ENCODE results near the gene LMF1. TPM values are rescaled to one million over a fixed set of nuclear protein-coding genes. Genes with fewer than 3 reads are reported as not detected.

LMF1 gene
- total RNA-seq, 2 donors from 2014 or later, result 12.3 to 17.8 TPM

DNA sequence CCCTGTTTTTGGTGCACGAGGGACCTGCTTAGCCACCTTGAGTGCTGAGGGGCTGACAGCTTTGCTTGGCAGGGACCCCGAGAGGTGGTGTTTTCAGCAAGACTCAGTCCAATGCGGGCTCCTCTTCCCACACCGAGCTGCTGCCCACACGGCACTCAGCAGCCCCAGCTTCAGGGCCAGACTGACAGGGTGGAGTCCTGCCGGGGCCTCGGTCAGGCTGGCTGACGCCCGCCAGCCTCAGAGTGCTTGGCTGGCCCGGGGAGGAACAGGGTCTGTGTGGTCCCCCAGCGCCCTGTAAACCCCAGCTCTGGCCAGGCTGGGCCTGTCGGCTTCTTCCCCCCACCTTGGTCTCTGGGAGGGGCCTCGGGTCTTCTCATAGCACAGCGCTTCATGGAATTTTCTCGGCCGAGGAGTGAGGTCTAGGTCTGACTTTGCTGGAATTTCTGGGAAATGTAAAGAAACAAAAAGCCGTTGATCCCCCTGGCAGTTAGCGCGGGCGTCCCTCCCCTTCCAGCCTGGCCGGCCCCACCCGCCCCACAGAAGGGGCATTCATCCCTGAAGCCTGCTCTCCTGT is 13.4 kb upstream of the LMF1 start:
- ATAC-seq (replicated peaks), result no peak
- Mint-ChIP-seq H3K27me3 (no peaks in the 10 kb centered on the region), H3K27ac (no peak overlapping the region), H3K4me3 (no peak overlapping the region), H3K36me3 (ENCODE audit: low read depth) (no peaks in the 10 kb centered on the region), H3K4me1 (no peaks in the 10 kb centered on the region), H3K9me3 (no peaks in the 10 kb centered on the region)

DNA sequence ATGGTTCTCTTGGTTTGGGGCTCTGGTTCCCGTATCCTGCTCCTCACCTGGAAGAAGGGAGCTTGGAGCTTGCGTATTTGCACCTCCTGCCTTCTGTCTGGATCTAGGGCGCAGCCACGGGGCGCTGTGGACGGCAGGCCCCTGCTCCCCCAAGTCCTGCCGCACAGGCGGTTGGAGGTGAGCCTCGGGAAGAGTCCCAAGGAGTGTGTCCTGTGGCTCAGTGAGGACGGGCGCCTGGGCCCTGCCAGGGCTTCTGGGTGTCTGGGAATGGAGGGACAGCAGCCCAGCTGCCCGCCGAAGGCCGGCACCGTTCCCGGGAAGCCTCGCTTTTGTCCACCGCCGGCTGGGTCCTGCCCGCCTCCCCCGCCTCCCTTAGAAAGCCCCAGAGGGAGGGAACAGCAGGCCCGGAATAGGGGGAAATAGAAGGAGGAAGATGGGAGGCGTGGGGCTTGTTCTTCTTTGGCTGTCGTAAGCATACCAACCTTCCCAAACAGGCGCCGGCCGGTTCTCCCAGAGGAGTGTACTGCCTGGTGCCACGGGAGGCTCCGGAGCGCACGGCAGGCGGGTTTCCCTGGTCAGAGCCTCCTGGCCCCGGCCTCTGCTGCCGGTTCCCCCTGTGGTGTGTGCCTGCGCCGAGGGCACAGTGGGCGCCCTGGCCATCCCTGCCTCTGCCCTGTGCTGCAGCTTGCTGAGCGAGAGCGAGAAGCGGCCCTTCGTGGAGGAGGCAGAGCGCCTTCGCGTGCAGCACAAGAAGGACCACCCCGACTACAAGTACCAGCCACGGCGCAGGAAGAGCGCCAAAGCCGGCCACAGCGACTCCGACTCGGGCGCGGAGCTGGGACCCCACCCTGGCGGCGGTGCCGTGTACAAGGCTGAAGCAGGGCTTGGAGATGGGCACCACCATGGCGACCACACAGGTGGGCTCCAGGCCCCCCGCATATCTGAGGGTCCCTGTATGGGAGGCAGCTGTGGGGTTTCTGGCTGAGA is 12.6 kb upstream of the LMF1 start:
- ATAC-seq (replicated peaks), result no peak
- Mint-ChIP-seq H3K4me1 (no peaks in the 10 kb centered on the region), H3K27ac (no peak overlapping the region), H3K4me3 (peak overlapping the region; percentile 54), H3K9me3 (no peaks in the 10 kb centered on the region), H3K36me3 (ENCODE audit: low read depth) (no peaks in the 10 kb centered on the region), H3K27me3 (no peaks in the 10 kb centered on the region)

DNA sequence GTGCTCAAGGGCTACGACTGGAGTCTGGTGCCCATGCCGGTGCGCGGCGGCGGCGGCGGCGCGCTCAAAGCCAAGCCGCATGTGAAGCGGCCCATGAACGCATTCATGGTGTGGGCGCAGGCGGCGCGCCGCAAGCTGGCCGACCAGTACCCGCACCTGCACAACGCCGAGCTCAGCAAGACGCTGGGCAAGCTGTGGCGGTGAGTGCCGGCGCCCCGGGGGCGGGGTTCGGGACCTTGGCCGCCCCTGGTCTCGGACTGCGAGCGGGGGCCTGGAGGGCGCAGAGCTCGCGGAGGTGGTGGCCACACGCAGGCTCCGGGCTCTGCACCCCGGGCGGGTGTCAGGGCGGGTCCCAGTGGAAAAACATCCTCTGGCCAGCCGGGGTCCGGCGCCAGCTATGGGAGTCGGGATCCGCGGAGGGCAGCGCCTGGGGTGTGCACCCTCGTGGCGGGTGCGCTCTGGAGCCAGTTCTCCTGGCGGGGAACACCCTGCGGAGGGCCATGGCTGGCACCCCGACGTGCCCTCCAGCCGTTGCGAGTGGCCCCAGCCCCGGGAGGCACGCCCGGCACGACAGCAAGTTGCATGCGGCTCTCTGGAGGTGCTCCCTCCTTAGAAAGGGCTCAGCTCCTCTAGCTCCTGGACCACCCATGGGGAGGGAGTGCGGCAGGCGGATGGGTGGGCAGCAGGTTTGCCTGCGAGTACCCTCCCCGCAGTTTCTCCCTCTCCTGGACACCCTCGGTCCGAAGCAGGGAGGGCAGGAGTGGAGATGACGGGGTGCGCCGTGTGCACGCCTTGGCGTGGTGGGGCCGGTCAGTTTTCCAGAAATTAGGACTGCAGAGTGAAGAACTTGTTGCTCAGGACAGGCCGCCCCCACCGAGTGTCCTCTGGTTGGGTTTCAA is 11.6 kb upstream of the LMF1 start:
- Mint-ChIP-seq H3K9me3 (no peaks in the 10 kb centered on the region), H3K36me3 (ENCODE audit: low read depth) (no peaks in the 10 kb centered on the region), H3K4me3 (peak overlapping the region; percentile 54), H3K4me1 (peaks cover 6% of the 10 kb centered on the region), H3K27ac (no peak overlapping the region), H3K27me3 (no peaks in the 10 kb centered on the region)
- peak; percentile 20 for ATAC-seq (replicated peaks)

DNA sequence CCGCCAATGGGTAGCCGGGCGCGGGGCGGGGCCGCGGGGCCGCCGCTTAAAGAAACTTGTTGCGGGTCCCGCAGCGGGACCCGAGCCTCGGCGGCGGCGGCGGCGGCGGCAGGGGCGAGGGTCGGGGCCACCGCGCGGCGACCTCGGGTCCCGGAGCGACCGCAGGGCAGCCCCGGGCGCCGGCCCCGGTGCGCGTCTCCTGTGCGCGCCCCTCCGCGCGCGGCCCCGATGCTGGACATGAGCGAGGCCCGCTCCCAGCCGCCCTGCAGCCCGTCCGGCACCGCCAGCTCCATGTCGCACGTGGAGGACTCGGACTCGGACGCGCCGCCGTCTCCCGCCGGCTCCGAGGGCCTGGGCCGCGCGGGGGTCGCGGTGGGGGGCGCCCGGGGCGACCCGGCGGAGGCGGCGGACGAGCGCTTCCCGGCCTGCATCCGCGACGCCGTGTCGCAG is 10.9 kb upstream of the LMF1 start, which contains the start of gene SOX8:
TSS of gene SOX8 (plus strand) at position 76 of the 450 bp plus-strand sequence. CDS start at position 229, 153 bp downstream.
- no peak within 1 kb of the TSS for H3K27ac Mint-ChIP-seq
- peak within 1 kb of the TSS; percentile 65 for H3K4me3 Mint-ChIP-seq
- peaks cover 6% of the 10 kb centered on the region for H3K4me1 Mint-ChIP-seq
- no peaks in the 10 kb centered on the region for H3K27me3 Mint-ChIP-seq
- no peaks in the 10 kb centered on the region for H3K9me3 Mint-ChIP-seq
- no peaks in the 10 kb centered on the region for H3K36me3 Mint-ChIP-seq (ENCODE audit: low read depth)
- ATAC-seq (replicated peaks), result peak; percentile 16

DNA sequence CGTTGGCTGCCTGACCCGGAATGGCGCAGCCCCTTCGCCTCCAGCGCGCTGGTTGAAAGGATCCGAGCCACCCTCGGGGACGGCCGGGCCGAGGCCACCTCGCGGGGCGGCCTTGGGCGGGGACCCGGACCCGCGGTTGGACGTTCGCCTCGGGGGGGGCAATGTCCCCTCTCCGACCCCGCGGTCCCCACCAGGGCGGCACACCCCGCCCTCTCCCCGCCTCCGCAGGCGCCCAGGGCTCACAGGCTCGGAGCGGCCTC is 9.7 kb upstream of the LMF1 start:
- ATAC-seq (replicated peaks), result no peak
- Mint-ChIP-seq H3K4me1 (peaks cover 6% of the 10 kb centered on the region), H3K27me3 (no peaks in the 10 kb centered on the region), H3K36me3 (ENCODE audit: low read depth) (no peaks in the 10 kb centered on the region), H3K27ac (no peak overlapping the region), H3K9me3 (no peaks in the 10 kb centered on the region), H3K4me3 (no peak overlapping the region)

DNA sequence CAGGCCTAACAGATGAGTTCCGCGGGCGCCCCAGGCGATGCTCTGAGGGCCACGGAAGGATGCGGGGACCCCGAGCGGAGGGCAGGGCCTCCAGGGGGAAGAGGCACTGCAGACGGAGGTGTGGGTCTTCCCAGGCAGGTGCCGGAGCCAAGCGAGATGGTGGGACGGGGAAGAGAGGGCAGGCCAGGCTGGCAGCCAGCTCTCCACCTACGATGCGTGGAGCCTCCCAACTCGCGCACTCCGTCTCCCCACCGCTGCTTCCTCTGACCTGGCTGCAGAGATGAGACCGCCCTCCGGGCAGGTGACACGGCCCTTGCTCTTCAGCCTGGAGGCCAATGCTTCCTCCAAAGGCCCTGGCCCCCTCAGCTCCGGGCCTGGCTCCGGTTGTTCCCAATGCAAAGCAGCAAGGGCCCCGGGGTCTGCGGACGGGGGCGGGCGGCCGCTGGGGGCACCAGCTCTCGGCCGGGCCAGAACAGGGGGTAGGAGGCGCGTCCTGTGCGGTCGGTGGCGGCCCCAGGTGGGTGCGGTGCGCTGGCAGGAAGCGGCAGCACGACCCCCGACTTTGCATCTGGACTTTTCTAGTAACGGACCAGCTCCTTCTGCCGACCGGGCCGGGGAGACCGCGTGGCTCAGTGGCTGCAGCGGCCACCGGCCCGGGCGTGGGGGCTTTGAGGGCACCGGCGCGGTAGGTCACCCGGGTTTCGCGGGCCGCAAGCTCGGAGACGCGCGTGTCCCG is 9.2 kb upstream of the LMF1 start:
- peaks cover 6% of the 10 kb centered on the region for H3K4me1 Mint-ChIP-seq
- H3K27ac Mint-ChIP-seq, result no peak overlapping the region
- no peaks in the 10 kb centered on the region for H3K27me3 Mint-ChIP-seq
- no peaks in the 10 kb centered on the region for H3K36me3 Mint-ChIP-seq (ENCODE audit: low read depth)
- no peaks in the 10 kb centered on the region for H3K9me3 Mint-ChIP-seq
- H3K4me3 Mint-ChIP-seq, result peak overlapping the region; percentile 21
- no peak for ATAC-seq (replicated peaks)

DNA sequence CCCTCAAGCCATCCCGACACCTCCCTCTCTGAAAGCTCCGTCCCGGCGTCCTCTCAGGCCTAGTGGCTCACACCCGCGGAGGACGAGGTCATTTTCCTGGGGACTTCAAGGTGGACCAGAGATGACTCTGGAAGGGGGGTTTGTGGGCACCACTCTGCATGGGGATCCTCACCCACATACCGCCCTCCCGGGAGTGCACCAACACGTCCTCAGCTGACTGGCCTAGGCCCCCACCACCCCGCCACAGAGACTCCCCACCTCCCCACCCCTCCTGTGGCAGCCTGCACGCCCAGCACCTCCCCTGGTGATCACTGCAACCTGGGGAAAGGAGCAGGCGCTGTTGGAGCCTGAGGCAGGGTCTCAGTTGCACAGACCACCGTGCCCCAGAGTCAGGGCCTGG is 8.4 kb upstream of the LMF1 start:
- no peak overlapping the region for H3K27ac Mint-ChIP-seq
- H3K4me3 Mint-ChIP-seq, result no peak overlapping the region
- no peak for ATAC-seq (replicated peaks)
- peaks cover 6% of the 10 kb centered on the region for H3K4me1 Mint-ChIP-seq
- no peaks in the 10 kb centered on the region for H3K27me3 Mint-ChIP-seq
- no peaks in the 10 kb centered on the region for H3K9me3 Mint-ChIP-seq
- no peaks in the 10 kb centered on the region for H3K36me3 Mint-ChIP-seq (ENCODE audit: low read depth)

DNA sequence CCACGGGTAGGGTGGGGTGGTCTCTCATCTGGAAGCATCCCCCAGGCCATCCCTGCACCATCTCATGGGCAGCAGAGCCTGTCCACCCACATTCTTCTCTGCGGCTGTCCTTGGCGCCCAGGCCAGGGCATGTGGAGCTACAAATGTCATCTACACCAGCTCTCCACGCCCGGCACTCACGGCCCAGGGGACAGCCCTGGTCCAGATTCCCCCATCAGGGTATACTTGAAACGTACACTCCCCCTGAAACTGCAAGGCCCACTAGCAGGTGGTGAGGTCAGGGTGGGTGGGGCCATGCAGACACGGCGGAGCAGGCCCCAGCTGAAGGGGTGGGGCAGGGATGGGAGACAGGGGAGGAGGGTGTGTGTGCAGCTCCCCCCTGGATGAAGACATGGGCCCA is 7.6 kb upstream of the LMF1 start:
- no peaks in the 10 kb centered on the region for H3K9me3 Mint-ChIP-seq
- H3K4me3 Mint-ChIP-seq, result no peak overlapping the region
- H3K36me3 Mint-ChIP-seq (ENCODE audit: low read depth), result no peaks in the 10 kb centered on the region
- no peak for ATAC-seq (replicated peaks)
- H3K27me3 Mint-ChIP-seq, result no peaks in the 10 kb centered on the region
- peaks cover 6% of the 10 kb centered on the region for H3K4me1 Mint-ChIP-seq
- H3K27ac Mint-ChIP-seq, result no peak overlapping the region

DNA sequence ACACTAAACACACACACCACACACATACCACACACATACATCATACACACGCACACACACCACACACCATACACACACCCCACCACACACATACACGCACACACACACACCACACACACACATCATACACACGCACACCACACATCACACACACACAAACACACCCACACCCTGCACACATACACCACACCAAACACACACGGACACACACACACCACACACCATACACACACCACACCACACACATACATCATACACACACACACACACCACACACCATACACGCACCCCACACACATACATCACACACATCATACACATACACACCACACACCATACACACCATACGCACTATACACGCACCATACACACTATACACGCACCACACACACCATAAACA is 7.1 kb upstream of the LMF1 start:
- Mint-ChIP-seq H3K9me3 (no peaks in the 10 kb centered on the region), H3K4me1 (peaks cover 6% of the 10 kb centered on the region), H3K4me3 (no peak overlapping the region), H3K27ac (no peak overlapping the region), H3K27me3 (no peaks in the 10 kb centered on the region), H3K36me3 (ENCODE audit: low read depth) (no peaks in the 10 kb centered on the region)
- ATAC-seq (replicated peaks), result no peak

DNA sequence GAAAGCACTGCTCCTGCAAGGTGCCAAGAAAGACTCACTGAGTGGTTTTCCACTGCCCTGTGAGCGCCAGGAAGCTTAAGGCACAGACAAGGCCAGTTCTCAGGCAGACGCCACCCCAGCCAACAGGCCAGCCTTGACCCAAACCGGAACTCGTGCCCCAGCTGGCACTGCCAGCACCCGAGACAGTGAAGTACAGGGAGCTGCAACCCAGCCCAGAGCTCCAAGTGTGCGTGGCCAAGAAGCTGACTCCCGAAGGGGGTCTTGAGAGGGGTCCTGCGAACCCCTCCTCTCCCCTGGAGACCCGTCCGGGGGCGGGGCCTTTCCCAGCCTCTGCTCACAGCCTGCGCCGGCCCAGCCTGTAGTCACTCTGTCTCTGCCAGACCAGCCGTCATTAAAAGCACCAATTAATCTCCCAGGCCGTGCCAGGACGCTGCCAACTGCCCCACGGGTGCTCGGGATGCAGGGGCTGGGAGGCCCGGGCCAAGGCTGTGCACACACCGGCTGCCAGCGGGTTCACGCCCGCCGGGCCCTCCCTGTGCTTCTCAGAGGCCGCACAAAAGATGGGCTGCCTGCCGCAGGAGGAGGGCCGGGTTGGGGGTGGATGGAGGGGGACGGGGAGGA is 6.4 kb upstream of the LMF1 start:
- no peak overlapping the region for H3K4me3 Mint-ChIP-seq
- no peaks in the 10 kb centered on the region for H3K36me3 Mint-ChIP-seq (ENCODE audit: low read depth)
- ATAC-seq (replicated peaks), result no peak
- no peak overlapping the region for H3K27ac Mint-ChIP-seq
- H3K27me3 Mint-ChIP-seq, result no peaks in the 10 kb centered on the region
- H3K9me3 Mint-ChIP-seq, result no peaks in the 10 kb centered on the region
- peaks cover 6% of the 10 kb centered on the region for H3K4me1 Mint-ChIP-seq

DNA sequence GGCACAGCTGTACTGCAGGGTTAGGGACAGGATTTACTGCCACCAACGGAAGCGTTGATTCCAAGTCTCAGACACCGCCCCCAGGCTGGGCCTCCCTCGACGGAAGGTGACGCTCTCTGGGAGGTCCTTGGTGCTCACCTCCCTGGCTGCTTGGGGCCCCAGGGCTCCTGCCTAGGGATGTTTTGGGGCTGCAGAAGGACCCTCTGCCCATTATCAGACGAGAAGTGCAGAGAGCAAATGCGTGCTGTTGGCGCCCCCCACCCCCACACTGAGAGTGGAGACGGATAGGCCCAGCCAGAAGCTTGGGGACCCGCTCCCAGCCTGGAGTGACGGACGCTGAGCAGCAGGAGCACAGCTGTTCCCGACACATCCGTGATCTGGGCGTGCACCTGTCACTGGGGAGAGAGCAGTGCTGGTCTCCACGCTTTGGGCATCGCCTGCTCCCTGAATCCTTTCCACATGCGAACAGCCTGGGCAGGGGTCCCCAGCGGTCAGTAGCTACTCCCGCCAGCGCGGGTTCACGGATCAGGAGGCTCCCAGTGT is 5.7 kb upstream of the LMF1 start:
- Mint-ChIP-seq H3K27me3 (no peaks in the 10 kb centered on the region), H3K27ac (no peak overlapping the region), H3K4me3 (no peak overlapping the region), H3K36me3 (ENCODE audit: low read depth) (no peaks in the 10 kb centered on the region), H3K4me1 (peaks cover 6% of the 10 kb centered on the region), H3K9me3 (no peaks in the 10 kb centered on the region)
- peak; percentile 24 for ATAC-seq (replicated peaks)

DNA sequence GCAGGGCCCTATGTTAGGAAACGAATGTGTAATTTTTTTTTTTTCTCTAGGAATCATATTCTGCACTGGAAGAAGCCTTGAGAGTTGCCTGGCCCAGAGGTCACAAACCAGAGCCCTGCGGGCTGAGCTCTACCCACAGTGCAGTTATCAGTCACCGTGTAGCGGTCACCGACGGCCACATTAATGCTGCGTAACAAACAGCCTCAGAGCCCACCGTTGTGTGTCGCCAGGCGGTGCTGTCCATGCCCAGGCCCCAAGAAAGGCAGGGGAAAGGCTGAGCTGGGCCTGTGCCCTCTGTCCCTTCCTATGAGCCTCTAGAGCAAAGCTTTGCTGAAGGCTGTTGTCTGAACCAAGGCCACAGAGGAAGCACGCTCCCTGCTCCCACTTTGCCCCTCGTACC is 4.5 kb upstream of the LMF1 start:
- Mint-ChIP-seq H3K4me1 (peaks cover 6% of the 10 kb centered on the region), H3K27me3 (no peaks in the 10 kb centered on the region), H3K9me3 (no peaks in the 10 kb centered on the region), H3K36me3 (ENCODE audit: low read depth) (no peaks in the 10 kb centered on the region), H3K4me3 (no peak overlapping the region), H3K27ac (no peak overlapping the region)
- ATAC-seq (replicated peaks), result no peak

DNA sequence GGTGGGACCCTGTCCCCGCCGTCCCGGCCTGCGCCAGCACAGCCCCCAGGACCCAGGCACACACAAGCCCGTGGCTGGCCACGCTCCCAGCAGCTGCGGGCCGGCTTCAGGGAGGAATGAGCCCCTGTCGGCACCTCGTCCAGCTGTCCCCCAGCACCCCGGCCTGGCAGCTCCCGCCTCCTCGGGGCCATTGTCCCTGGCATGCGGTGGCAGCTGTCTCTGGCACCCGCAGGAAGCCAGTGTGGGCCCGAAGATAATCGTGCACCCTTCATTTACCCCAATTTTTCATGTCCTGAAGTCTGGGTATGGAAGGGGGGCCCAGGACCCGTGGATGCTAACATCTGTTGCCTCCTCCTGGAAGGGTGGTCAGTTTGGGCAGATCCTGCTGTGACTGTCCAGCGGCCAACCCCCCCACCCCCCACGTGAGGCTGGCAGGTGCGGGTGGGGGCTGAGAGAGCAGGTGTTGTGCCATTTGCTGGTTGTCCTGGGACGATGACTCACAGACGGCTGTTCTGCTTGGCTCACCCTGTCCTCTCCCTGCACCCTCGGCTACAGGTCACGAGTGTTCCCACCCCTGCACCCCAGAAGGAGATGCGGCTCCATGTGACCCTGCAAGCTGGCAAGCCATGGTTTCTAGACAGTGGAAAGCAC is 4.0 kb upstream of the LMF1 start:
- peaks cover 6% of the 10 kb centered on the region for H3K4me1 Mint-ChIP-seq
- H3K4me3 Mint-ChIP-seq, result no peak overlapping the region
- ATAC-seq (replicated peaks), result no peak
- H3K9me3 Mint-ChIP-seq, result no peaks in the 10 kb centered on the region
- H3K27me3 Mint-ChIP-seq, result no peaks in the 10 kb centered on the region
- no peaks in the 10 kb centered on the region for H3K36me3 Mint-ChIP-seq (ENCODE audit: low read depth)
- H3K27ac Mint-ChIP-seq, result no peak overlapping the region
